ENCODE measurements around the gene ZNF804A.

The ZNF804A gene

DNA sequence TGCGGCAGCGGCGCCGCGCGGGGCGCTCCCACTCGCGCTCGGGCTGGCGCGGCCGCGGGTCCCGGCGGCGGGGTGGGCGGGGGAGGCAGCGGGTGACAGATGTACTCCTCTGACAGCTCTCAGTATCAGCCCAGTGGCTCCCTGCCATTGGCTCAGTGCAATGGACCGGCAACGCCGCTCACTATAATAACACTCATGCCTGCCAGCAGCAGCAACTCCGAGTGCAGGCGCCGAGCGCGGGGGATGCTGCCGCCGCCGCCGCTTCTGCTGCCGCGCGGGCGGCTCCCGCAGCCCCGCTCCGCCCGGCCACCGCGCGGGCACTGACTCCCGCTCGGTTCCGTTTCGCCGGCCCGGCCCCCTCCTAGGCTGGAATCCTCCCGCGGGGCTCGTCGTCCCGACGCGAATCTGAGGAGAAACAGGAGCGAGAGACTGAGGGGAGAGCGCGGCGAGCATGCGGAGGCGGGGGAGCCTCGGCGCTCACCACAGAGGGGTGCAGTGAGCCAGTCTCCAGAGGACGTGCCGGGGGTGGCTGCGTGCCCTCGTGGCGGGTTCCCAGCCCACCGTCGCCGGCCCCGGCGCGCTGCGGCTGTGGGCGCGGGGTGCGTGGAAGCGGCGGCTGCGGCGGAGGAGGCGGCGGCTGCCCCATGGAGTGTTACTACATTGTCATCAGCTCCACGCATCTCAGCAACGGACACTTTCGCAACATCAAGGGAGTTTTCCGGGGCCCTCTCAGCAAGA is at the start of gene ZNF804A:
ZNF804A (plus strand) TSS at position 214 of the 738 bp plus-strand sequence; CDS start at position 645, 431 bp downstream.
- ATAC-seq, result peak; percentile 49

DNA sequence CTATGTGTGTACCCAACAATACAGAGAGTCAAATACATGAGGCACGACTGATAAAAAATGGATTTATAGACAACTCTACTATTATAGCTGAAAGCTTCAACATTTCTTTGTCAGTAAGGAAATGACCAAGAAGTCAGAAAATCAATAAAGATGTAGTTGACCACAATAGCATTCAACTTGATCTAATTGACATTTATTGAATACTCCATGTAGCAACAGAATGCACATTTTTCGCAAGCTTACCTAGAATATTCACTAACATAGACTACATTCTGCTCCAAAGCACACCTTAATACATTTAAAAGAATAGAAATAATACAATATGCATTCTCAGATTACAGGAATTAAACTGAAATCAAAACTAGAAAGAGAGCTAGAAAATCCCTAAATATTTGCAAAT is 49.2 kb upstream of the ZNF804A start:
- no peak for ATAC-seq
- TF ChIP-seq ARNTL (CRISPR knock-in tag; IDR thresholded peaks at IDR 0.05; ENCODE audit: borderline replicate concordance, low read depth), result no peak
- TF ChIP-seq ZFP30 (CRISPR knock-in tag; IDR thresholded peaks at IDR 0.05), result no peak
- no peak for TF ChIP-seq ESRRG (CRISPR knock-in tag; IDR thresholded peaks at IDR 0.05)
- no peak for TF ChIP-seq RARB (CRISPR knock-in tag; IDR thresholded peaks at IDR 0.05)
- no peak for TF ChIP-seq GLIS3 (CRISPR knock-in tag; IDR thresholded peaks at IDR 0.05)
- TF ChIP-seq OSR1 (CRISPR knock-in tag; IDR thresholded peaks at IDR 0.05), result no peak
- no peak for TF ChIP-seq CSDC2 (CRISPR knock-in tag; IDR thresholded peaks at IDR 0.05)
- no peak for TF ChIP-seq TCF4 (CRISPR knock-in tag; IDR thresholded peaks at IDR 0.05; ENCODE audit: borderline replicate concordance)
- no peak for TF ChIP-seq ZNF70 (CRISPR knock-in tag; IDR thresholded peaks at IDR 0.05)
- TF ChIP-seq, protein P1, sequence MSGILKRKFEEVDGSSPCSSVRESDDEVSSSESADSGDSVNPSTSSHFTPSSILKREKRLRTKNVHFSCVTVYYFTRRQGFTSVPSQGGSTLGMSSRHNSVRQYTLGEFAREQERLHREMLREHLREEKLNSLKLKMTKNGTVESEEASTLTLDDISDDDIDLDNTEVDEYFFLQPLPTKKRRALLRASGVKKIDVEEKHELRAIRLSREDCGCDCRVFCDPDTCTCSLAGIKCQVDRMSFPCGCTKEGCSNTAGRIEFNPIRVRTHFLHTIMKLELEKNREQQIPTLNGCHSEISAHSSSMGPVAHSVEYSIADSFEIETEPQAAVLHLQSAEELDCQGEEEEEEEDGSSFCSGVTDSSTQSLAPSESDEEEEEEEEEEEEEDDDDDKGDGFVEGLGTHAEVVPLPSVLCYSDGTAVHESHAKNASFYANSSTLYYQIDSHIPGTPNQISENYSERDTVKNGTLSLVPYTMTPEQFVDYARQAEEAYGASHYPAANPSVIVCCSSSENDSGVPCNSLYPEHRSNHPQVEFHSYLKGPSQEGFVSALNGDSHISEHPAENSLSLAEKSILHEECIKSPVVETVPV (CRISPR knock-in tag; IDR thresholded peaks at IDR 0.05), result no peak
- TF ChIP-seq ISL1 (CRISPR knock-in tag; IDR thresholded peaks at IDR 0.05), result no peak
- TF ChIP-seq PPARA (CRISPR knock-in tag; IDR thresholded peaks at IDR 0.05; ENCODE audit: borderline replicate concordance), result no peak
- no peak for TF ChIP-seq ZFP3 (CRISPR knock-in tag; IDR thresholded peaks at IDR 0.05)
- TF ChIP-seq ZNF565 (CRISPR knock-in tag; conservative IDR thresholded peaks at IDR 0.05; ENCODE audit: low read depth), result no peak
- TF ChIP-seq ZNF8 (CRISPR knock-in tag; IDR thresholded peaks at IDR 0.05), result no peak
- TF ChIP-seq, protein P2, sequence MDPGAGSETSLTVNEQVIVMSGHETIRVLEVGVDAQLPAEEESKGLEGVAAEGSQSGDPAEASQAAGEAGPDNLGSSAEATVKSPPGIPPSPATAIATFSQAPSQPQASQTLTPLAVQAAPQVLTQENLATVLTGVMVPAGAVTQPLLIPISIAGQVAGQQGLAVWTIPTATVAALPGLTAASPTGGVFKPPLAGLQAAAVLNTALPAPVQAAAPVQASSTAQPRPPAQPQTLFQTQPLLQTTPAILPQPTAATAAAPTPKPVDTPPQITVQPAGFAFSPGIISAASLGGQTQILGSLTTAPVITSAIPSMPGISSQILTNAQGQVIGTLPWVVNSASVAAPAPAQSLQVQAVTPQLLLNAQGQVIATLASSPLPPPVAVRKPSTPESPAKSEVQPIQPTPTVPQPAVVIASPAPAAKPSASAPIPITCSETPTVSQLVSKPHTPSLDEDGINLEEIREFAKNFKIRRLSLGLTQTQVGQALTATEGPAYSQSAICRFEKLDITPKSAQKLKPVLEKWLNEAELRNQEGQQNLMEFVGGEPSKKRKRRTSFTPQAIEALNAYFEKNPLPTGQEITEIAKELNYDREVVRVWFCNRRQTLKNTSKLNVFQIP (CRISPR knock-in tag; IDR thresholded peaks at IDR 0.05; ENCODE audit: borderline replicate concordance, low read depth), result no peak

More for the DNA sequence above, at the start of gene ZNF804A:
- TF ChIP-seq ZFP30 (CRISPR knock-in tag; IDR thresholded peaks at IDR 0.05) (no peak), GLIS3 (CRISPR knock-in tag; IDR thresholded peaks at IDR 0.05) (no peak), ZNF8 (CRISPR knock-in tag; IDR thresholded peaks at IDR 0.05) (no peak), TCF4 (CRISPR knock-in tag; IDR thresholded peaks at IDR 0.05; ENCODE audit: borderline replicate concordance) (no peak), CSDC2 (CRISPR knock-in tag; IDR thresholded peaks at IDR 0.05) (no peak), TOX (CRISPR knock-in tag; IDR thresholded peaks at IDR 0.05; ENCODE audit: borderline replicate concordance) (no peak), ZNF70 (CRISPR knock-in tag; IDR thresholded peaks at IDR 0.05) (no peak), OSR1 (CRISPR knock-in tag; IDR thresholded peaks at IDR 0.05) (no peak), ZNF565 (CRISPR knock-in tag; conservative IDR thresholded peaks at IDR 0.05; ENCODE audit: low read depth) (no peak), ZFP3 (CRISPR knock-in tag; IDR thresholded peaks at IDR 0.05) (no peak), SNAI2 (CRISPR knock-in tag; IDR thresholded peaks at IDR 0.05) (no peak), ESRRG (CRISPR knock-in tag; IDR thresholded peaks at IDR 0.05) (no peak), ARNTL (CRISPR knock-in tag; IDR thresholded peaks at IDR 0.05; ENCODE audit: borderline replicate concordance, low read depth) (no peak), PPARA (CRISPR knock-in tag; IDR thresholded peaks at IDR 0.05; ENCODE audit: borderline replicate concordance) (no peak), ZC3H10 (CRISPR knock-in tag; IDR thresholded peaks at IDR 0.05) (no peak)
- TF ChIP-seq, protein P3, sequence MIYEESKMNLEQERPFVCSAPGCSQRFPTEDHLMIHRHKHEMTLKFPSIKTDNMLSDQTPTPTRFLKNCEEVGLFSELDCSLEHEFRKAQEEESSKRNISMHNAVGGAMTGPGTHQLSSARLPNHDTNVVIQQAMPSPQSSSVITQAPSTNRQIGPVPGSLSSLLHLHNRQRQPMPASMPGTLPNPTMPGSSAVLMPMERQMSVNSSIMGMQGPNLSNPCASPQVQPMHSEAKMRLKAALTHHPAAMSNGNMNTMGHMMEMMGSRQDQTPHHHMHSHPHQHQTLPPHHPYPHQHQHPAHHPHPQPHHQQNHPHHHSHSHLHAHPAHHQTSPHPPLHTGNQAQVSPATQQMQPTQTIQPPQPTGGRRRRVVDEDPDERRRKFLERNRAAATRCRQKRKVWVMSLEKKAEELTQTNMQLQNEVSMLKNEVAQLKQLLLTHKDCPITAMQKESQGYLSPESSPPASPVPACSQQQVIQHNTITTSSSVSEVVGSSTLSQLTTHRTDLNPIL (CRISPR knock-in tag; IDR thresholded peaks at IDR 0.05; ENCODE audit: low read depth), result no peak
- TF ChIP-seq, protein P2 (CRISPR knock-in tag; IDR thresholded peaks at IDR 0.05; ENCODE audit: borderline replicate concordance, low read depth), result no peak
- TF ChIP-seq, protein P4, sequence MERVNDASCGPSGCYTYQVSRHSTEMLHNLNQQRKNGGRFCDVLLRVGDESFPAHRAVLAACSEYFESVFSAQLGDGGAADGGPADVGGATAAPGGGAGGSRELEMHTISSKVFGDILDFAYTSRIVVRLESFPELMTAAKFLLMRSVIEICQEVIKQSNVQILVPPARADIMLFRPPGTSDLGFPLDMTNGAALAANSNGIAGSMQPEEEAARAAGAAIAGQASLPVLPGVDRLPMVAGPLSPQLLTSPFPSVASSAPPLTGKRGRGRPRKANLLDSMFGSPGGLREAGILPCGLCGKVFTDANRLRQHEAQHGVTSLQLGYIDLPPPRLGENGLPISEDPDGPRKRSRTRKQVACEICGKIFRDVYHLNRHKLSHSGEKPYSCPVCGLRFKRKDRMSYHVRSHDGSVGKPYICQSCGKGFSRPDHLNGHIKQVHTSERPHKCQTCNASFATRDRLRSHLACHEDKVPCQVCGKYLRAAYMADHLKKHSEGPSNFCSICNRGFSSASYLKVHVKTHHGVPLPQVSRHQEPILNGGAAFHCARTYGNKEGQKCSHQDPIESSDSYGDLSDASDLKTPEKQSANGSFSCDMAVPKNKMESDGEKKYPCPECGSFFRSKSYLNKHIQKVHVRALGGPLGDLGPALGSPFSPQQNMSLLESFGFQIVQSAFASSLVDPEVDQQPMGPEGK (CRISPR knock-in tag; IDR thresholded peaks at IDR 0.05; ENCODE audit: borderline replicate concordance), result no peak
- TF ChIP-seq, protein P5, sequence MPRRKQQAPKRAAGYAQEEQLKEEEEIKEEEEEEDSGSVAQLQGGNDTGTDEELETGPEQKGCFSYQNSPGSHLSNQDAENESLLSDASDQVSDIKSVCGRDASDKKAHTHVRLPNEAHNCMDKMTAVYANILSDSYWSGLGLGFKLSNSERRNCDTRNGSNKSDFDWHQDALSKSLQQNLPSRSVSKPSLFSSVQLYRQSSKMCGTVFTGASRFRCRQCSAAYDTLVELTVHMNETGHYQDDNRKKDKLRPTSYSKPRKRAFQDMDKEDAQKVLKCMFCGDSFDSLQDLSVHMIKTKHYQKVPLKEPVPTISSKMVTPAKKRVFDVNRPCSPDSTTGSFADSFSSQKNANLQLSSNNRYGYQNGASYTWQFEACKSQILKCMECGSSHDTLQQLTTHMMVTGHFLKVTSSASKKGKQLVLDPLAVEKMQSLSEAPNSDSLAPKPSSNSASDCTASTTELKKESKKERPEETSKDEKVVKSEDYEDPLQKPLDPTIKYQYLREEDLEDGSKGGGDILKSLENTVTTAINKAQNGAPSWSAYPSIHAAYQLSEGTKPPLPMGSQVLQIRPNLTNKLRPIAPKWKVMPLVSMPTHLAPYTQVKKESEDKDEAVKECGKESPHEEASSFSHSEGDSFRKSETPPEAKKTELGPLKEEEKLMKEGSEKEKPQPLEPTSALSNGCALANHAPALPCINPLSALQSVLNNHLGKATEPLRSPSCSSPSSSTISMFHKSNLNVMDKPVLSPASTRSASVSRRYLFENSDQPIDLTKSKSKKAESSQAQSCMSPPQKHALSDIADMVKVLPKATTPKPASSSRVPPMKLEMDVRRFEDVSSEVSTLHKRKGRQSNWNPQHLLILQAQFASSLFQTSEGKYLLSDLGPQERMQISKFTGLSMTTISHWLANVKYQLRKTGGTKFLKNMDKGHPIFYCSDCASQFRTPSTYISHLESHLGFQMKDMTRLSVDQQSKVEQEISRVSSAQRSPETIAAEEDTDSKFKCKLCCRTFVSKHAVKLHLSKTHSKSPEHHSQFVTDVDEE (CRISPR knock-in tag; IDR thresholded peaks at IDR 0.05), result no peak
- TF ChIP-seq, protein P1 (CRISPR knock-in tag; IDR thresholded peaks at IDR 0.05), result no peak

Data from SK-N-SH treated with all-trans-retinoic acid at 6 μM for 48 hours (cell line).